SK-N-SH treated with all-trans-retinoic acid at 6 μM for 48 hours (cell line): ENCODE data around the gene S100A4.

ENCODE experiments used
- ATAC-seq: fragments of 200-7000 bp; cut with Tn5 transposase; 3 replicates; pipeline ENCODE4 v1.9.1; 2020; ENCODE audit warnings: mild to moderate bottlenecking, moderate library complexity
- ARNTL ChIP-seq: fragments of 450-650 bp; formaldehyde crosslinking; IDR thresholded peaks from 2 replicates; pipeline ENCODE4 v1.5.0; 2020; ENCODE audit warnings: low read depth, mild to moderate bottlenecking, moderate library complexity, borderline replicate concordance
- BACH2 ChIP-seq: fragments of 250-450 bp; sonication (Bioruptor Pico); IDR thresholded peaks from 2 replicates; pipeline ENCODE4 v1.9.0; 2021; ENCODE audit warnings: mild to moderate bottlenecking, borderline replicate concordance
- CREB5 ChIP-seq: fragments of 250-450 bp; sonication (Bioruptor Pico); IDR thresholded peaks from 2 replicates; pipeline ENCODE4 v1.5.1; 2020; ENCODE audit warnings: low read depth, mild to moderate bottlenecking, moderate library complexity
- CSDC2 ChIP-seq: fragments of 250-450 bp; sonication (Bioruptor Pico); IDR thresholded peaks from 2 replicates; pipeline ENCODE4 v1.5.0; 2020; ENCODE audit warnings: mild to moderate bottlenecking, moderate library complexity
- GLIS3 ChIP-seq: fragments of 250-450 bp; sonication (Bioruptor Pico); IDR thresholded peaks from 2 replicates; pipeline ENCODE4 v1.5.0; 2020; ENCODE audit warnings: mild to moderate bottlenecking, moderate library complexity
- ISL1 ChIP-seq: fragments of 250-450 bp; sonication (Bioruptor Pico); IDR thresholded peaks from 2 replicates; pipeline ENCODE4 v2.1.2; 2022; ENCODE audit warnings: mild to moderate bottlenecking, moderate library complexity
- POU6F1 ChIP-seq: fragments of 250-450 bp; sonication (Bioruptor Pico); IDR thresholded peaks from 2 replicates; pipeline ENCODE4 v1.8.0; 2021; ENCODE audit warnings: low read depth, mild to moderate bottlenecking, moderate library complexity, borderline replicate concordance
- PPARA ChIP-seq: fragments of 250-450 bp; sonication (Bioruptor Pico); IDR thresholded peaks from 2 replicates; pipeline ENCODE4 v1.5.0; 2020; ENCODE audit warnings: mild to moderate bottlenecking, borderline replicate concordance
- SNAI2 ChIP-seq: fragments of 250-450 bp; sonication (Bioruptor Pico); IDR thresholded peaks from 2 replicates; pipeline ENCODE4 v1.5.0; 2020; ENCODE audit warnings: mild to moderate bottlenecking, moderate library complexity
- TCF4 ChIP-seq: fragments of 250-450 bp; sonication (Bioruptor Pico); IDR thresholded peaks from 2 replicates; pipeline ENCODE4 v1.8.0; 2021; ENCODE audit warnings: mild to moderate bottlenecking, moderate library complexity, borderline replicate concordance
- TOX ChIP-seq: fragments of 250-450 bp; sonication (Bioruptor Pico); IDR thresholded peaks from 2 replicates; pipeline ENCODE4 v1.8.0; 2021; ENCODE audit warnings: mild to moderate bottlenecking, moderate library complexity, borderline replicate concordance
- TSHZ2 ChIP-seq: fragments of 250-450 bp; sonication (Bioruptor Pico); IDR thresholded peaks from 2 replicates; pipeline ENCODE4 v1.5.0; 2020; ENCODE audit warnings: mild to moderate bottlenecking, moderate library complexity
- ZC3H10 ChIP-seq: fragments of 250-450 bp; sonication (Bioruptor Pico); IDR thresholded peaks from 2 replicates; pipeline ENCODE4 v1.5.1; 2021; ENCODE audit warnings: mild to moderate bottlenecking, moderate library complexity
- ZFP3 ChIP-seq: fragments of 250-450 bp; sonication (Bioruptor Pico); IDR thresholded peaks from 2 replicates; pipeline ENCODE4 v1.5.0; 2020; ENCODE audit warnings: mild to moderate bottlenecking, moderate library complexity
- ZNF565 ChIP-seq: fragments of 450-650 bp; formaldehyde crosslinking; conservative IDR thresholded peaks from 2 replicates; pipeline ENCODE4 v1.5.0; 2020; ENCODE audit warnings: low read depth, mild to moderate bottlenecking, moderate library complexity
- ZNF70 ChIP-seq: fragments of 450-650 bp; formaldehyde crosslinking; IDR thresholded peaks from 2 replicates; pipeline ENCODE4 v1.5.0; 2020; ENCODE audit warnings: mild to moderate bottlenecking, moderate library complexity
- ZNF8 ChIP-seq: fragments of 450-650 bp; formaldehyde crosslinking; IDR thresholded peaks from 2 replicates; pipeline ENCODE4 v1.5.0; 2020; ENCODE audit warnings: mild to moderate bottlenecking, moderate library complexity
- TF ChIP-seq, protein P1 (sequence below): fragments of 250-450 bp; sonication (Bioruptor Pico); IDR thresholded peaks from 2 replicates; pipeline ENCODE4 v1.5.1; 2021; ENCODE audit warnings: mild to moderate bottlenecking, moderate library complexity
- TF ChIP-seq, protein P2 (sequence below): fragments of 250-450 bp; sonication (Bioruptor Pico); IDR thresholded peaks from 2 replicates; pipeline ENCODE4 v1.8.0; 2020; ENCODE audit warnings: mild to moderate bottlenecking, moderate library complexity, borderline replicate concordance

S100A4 gene

DNA sequence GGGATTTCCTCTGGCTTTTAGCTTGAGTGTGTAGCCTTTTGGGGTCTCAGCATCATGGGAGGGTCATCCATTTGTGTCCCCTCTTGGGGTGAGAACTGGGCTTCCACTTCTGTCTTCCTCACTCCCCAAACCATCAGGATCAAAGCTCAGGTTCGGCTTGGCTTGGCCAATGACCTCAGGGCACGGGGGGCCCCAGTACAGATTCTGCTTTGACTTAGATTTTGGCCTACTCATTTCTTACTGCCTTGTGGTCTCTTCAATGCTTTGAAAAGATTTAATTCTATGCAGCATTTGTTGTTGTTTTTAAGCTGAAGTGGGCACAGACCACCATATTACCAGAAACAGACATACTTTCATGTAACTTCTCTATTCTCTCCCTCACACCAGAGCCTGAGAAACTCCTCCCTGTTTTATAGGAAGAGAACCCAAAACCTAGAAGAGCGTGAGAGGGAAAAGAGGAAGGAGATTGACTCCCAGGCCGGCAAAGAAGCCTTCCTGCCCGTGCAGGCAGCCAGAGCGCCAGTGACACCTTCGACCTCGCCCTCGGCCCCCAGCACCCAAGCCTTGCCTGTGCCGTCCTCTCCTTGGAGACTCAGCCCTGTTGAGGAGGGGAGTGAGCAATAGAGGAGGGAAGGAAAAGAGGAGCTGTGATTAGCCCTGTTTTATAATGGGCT, 5.4 kb upstream of the S100A4 start:
- TF ChIP-seq ZNF565 (CRISPR knock-in tag): no peak
- TF ChIP-seq ISL1: no peak
- no peak for TF ChIP-seq PPARA (CRISPR knock-in tag)
- TF ChIP-seq ARNTL (CRISPR knock-in tag): no peak
- TF ChIP-seq, protein P1, sequence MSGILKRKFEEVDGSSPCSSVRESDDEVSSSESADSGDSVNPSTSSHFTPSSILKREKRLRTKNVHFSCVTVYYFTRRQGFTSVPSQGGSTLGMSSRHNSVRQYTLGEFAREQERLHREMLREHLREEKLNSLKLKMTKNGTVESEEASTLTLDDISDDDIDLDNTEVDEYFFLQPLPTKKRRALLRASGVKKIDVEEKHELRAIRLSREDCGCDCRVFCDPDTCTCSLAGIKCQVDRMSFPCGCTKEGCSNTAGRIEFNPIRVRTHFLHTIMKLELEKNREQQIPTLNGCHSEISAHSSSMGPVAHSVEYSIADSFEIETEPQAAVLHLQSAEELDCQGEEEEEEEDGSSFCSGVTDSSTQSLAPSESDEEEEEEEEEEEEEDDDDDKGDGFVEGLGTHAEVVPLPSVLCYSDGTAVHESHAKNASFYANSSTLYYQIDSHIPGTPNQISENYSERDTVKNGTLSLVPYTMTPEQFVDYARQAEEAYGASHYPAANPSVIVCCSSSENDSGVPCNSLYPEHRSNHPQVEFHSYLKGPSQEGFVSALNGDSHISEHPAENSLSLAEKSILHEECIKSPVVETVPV (CRISPR knock-in tag): no peak
- no peak for TF ChIP-seq ZNF70 (CRISPR knock-in tag)
- TF ChIP-seq ZC3H10 (CRISPR knock-in tag): no peak
- no peak for TF ChIP-seq SNAI2
- TF ChIP-seq ZNF8 (CRISPR knock-in tag): no peak
- TF ChIP-seq BACH2 (CRISPR knock-in tag): no peak
- no peak for TF ChIP-seq GLIS3
- no peak for TF ChIP-seq CSDC2 (CRISPR knock-in tag)
- TF ChIP-seq ZFP3: no peak
- TF ChIP-seq, all 23 proteins: peak for 0
- no peak for ATAC-seq

- no peak for ATAC-seq
- TF ChIP-seq TOX (CRISPR knock-in tag): no peak
- no peak for TF ChIP-seq ISL1
- TF ChIP-seq, protein P2, sequence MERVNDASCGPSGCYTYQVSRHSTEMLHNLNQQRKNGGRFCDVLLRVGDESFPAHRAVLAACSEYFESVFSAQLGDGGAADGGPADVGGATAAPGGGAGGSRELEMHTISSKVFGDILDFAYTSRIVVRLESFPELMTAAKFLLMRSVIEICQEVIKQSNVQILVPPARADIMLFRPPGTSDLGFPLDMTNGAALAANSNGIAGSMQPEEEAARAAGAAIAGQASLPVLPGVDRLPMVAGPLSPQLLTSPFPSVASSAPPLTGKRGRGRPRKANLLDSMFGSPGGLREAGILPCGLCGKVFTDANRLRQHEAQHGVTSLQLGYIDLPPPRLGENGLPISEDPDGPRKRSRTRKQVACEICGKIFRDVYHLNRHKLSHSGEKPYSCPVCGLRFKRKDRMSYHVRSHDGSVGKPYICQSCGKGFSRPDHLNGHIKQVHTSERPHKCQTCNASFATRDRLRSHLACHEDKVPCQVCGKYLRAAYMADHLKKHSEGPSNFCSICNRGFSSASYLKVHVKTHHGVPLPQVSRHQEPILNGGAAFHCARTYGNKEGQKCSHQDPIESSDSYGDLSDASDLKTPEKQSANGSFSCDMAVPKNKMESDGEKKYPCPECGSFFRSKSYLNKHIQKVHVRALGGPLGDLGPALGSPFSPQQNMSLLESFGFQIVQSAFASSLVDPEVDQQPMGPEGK (CRISPR knock-in tag): no peak
- TF ChIP-seq TCF4 (CRISPR knock-in tag): no peak
These were observed 4.8 kb upstream of the S100A4 start for GRCh38 chr1:153550398-153550758.

- TF ChIP-seq, protein P2 (CRISPR knock-in tag): no peak
- TF ChIP-seq ZNF565 (CRISPR knock-in tag) (no peak), TSHZ2 (CRISPR knock-in tag) (no peak), PPARA (CRISPR knock-in tag) (no peak), POU6F1 (CRISPR knock-in tag) (no peak), TOX (CRISPR knock-in tag) (no peak), ARNTL (CRISPR knock-in tag) (no peak), CREB5 (no peak), ZFP3 (no peak), GLIS3 (no peak), SNAI2 (no peak)
- TF ChIP-seq, protein P1 (CRISPR knock-in tag): no peak
- no peak for ATAC-seq
These were observed 4.3 kb upstream of the S100A4 start for GRCh38 chr1:153549741-153550397.
